HepG2 (cell line): ENCODE measurements around the gene PTPRM. TPM values are rescaled to one million over a fixed set of nuclear protein-coding genes. Genes with fewer than 3 reads are reported as not detected.

Experiments used
- ELF3 ChIP-seq: IDR thresholded peaks from 2 replicates; pipeline ENCODE4 v1.6.1; 2016; ENCODE audit warnings: missing genetic modification reagents, missing compliant biosample characterization
- HMGA1 ChIP-seq: sonication (generic); formaldehyde crosslinking; conservative IDR thresholded peaks from 2 replicates; pipeline ENCODE4 v1.4.0; 2020; ENCODE audit warnings: missing genetic modification reagents
- JDP2 ChIP-seq: sonication (generic); formaldehyde crosslinking; IDR thresholded peaks from 2 replicates; pipeline ENCODE4 v1.8.1; 2022; ENCODE audit warnings: missing genetic modification reagents, borderline replicate concordance
- MAFF ChIP-seq: IDR thresholded peaks from 2 replicates; pipeline ENCODE4 v1.6.1; 2011; ENCODE audit warnings: low read depth, low read length, improper control_type of control experiment
- NAIF1 ChIP-seq: sonication (generic); formaldehyde crosslinking; IDR thresholded peaks from 2 replicates; pipeline ENCODE4 v1.5.0; 2020; ENCODE audit warnings: mild to moderate bottlenecking, missing genetic modification reagents, borderline replicate concordance
- SNRNP70 ChIP-seq: fragments of 200-400 bp; formaldehyde crosslinking; IDR thresholded peaks from 2 replicates; pipeline ENCODE4 v1.6.1; 2017; ENCODE audit warnings: mild to moderate bottlenecking, low read depth, low read length, moderate library complexity
- SOX5 ChIP-seq: IDR thresholded peaks from 2 replicates; pipeline ENCODE4 v1.6.1; 2016; ENCODE audit warnings: borderline replicate concordance
- TBP ChIP-seq: sonication (generic); formaldehyde crosslinking; IDR thresholded peaks from 2 replicates; pipeline ENCODE4 v1.5.0; 2020; ENCODE audit warnings: missing genetic modification reagents
- TP53 ChIP-seq: sonication (generic); formaldehyde crosslinking; conservative IDR thresholded peaks from 2 replicates; pipeline ENCODE4 v1.4.0; 2020; ENCODE audit warnings: missing genetic modification reagents
- ZFP36L2 ChIP-seq: sonication (generic); formaldehyde crosslinking; IDR thresholded peaks from 2 replicates; pipeline ENCODE4 v1.4.0; 2020; ENCODE audit warnings: missing genetic modification reagents
- ZNF205 ChIP-seq: IDR thresholded peaks from 2 replicates; pipeline ENCODE4 v1.6.1; 2018; ENCODE audit warnings: missing biosample characterization, missing genetic modification reagents
- ZSCAN25 ChIP-seq: sonication (generic); formaldehyde crosslinking; IDR thresholded peaks from 2 replicates; pipeline ENCODE4 v1.8.0; 2022; ENCODE audit warnings: mild to moderate bottlenecking, missing genetic modification reagents
- polyA plus RNA-seq, 8 experiments: library from polyadenylated mRNA; depleted of rRNA in 3 of 8; stranded (reverse) in 7 of 8; unstranded in 1 of 8; fragments of >200 nt; fragmentation: Illumina TruSeq in 4 of 8; extraction: Trizol in 4 of 8; gene quantifications; 2 replicates each; pipeline versions ENCODE4 v1.2.1 to v1.2.3, GENCODE V29; 2011 to 2016; ENCODE audit warnings: low read depth in 4 of 8, missing spikeins in 1 of 8, mixed read lengths in 1 of 8; ENCODE audit not compliant: insufficient read depth in 1 of 8
- total RNA-seq, 5 experiments: library from RNA; depleted of rRNA; stranded (reverse); fragments of >200 nt; fragmentation: Illumina TruSeq; extraction: Trizol; gene quantifications; 2 replicates each; pipeline ENCODE4 v1.2.3, GENCODE V29; 2016; ENCODE audit warnings: low read depth in 1 of 5
- TF ChIP-seq, protein P1 (sequence below): sonication (generic); formaldehyde crosslinking; IDR thresholded peaks from 2 replicates; pipeline ENCODE4 v1.5.0; 2020; ENCODE audit warnings: missing genetic modification reagents, mild to moderate bottlenecking, borderline replicate concordance
- TF ChIP-seq, protein P2 (sequence below): IDR thresholded peaks from 2 replicates; pipeline ENCODE4 v1.6.1; 2012; ENCODE audit warnings: inconsistent platforms
- TF ChIP-seq, protein P3 (sequence below): fragments of 450-650 bp; IDR thresholded peaks from 2 replicates; pipeline ENCODE4 v1.6.1; 2016

PTPRM gene
- total and polyA plus RNA-seq, 2 of the 13 experiments (the other 11 are each of a cell fraction or from before 2014, with no cell fraction given): 12.6 to 108 TPM

DNA sequence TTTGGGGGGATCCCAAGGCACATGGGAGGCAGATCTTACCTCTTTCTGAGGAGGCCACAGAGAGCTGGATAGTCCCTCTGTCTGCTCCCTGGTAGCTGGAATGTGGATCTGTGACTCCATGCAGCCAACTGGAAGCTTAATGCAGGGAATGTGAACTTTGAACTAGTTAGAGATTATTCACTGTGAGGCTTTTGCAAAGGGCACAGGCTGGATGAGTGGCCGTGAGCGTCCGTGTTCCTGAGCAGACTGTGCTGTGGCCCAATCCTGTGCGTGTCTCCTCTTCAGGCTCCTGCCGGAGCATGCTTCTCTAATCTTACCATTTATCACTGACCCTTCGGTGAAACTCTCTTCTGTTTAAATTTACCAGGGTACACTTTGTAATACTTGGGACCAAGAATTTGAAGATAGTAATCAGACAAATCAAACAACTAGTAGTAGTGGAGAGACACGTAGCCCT is 187.6 kb downstream of the PTPRM start (continued):
- TF ChIP-seq, protein P1, sequence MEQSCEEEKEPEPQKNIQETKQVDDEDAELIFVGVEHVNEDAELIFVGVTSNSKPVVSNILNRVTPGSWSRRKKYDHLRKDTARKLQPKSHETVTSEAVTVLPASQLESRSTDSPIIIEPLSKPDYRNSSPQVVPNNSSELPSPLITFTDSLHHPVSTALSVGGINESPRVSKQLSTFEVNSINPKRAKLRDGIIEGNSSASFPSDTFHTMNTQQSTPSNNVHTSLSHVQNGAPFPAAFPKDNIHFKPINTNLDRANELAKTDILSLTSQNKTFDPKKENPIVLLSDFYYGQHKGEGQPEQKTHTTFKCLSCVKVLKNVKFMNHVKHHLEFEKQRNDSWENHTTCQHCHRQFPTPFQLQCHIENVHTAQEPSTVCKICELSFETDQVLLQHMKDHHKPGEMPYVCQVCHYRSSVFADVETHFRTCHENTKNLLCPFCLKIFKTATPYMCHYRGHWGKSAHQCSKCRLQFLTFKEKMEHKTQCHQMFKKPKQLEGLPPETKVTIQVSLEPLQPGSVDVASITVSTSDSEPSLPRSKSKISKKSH (CRISPR knock-in tag): no peak
- no peak for TF ChIP-seq TBP (CRISPR knock-in tag)
- TF ChIP-seq NAIF1 (CRISPR knock-in tag): no peak
- TF ChIP-seq, protein P2, sequence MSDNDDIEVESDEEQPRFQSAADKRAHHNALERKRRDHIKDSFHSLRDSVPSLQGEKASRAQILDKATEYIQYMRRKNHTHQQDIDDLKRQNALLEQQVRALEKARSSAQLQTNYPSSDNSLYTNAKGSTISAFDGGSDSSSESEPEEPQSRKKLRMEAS: no peak
- TF ChIP-seq, protein P3, sequence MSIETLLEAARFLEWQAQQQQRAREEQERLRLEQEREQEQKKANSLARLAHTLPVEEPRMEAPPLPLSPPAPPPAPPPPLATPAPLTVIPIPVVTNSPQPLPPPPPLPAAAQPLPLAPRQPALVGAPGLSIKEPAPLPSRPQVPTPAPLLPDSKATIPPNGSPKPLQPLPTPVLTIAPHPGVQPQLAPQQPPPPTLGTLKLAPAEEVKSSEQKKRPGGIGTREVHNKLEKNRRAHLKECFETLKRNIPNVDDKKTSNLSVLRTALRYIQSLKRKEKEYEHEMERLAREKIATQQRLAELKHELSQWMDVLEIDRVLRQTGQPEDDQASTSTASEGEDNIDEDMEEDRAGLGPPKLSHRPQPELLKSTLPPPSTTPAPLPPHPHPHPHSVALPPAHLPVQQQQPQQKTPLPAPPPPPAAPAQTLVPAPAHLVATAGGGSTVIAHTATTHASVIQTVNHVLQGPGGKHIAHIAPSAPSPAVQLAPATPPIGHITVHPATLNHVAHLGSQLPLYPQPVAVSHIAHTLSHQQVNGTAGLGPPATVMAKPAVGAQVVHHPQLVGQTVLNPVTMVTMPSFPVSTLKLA: no peak
- TF ChIP-seq ZNF205 (CRISPR knock-in tag): no peak
- TF ChIP-seq HMGA1 (CRISPR knock-in tag): no peak
- TF ChIP-seq ELF3 (CRISPR knock-in tag): peak; percentile 46; the same call in 1 of the 2 replicates
- no peak for TF ChIP-seq MAFF
- peak; percentile 41; the same call in 1 of the 2 replicates for TF ChIP-seq SOX5 (CRISPR knock-in tag)
- TF ChIP-seq ZSCAN25: no peak
- no peak for TF ChIP-seq JDP2 (CRISPR knock-in tag)
- TF ChIP-seq SNRNP70: no peak
- peak; percentile 57; the same call in 1 of the 2 replicates for TF ChIP-seq TP53 (CRISPR knock-in tag)
- TF ChIP-seq ZFP36L2 (CRISPR knock-in tag): no peak
